NAMALWA (cell line): Measurements from ENCODE around the gene UNCX.

Experiments
- DNase-seq: peaks from one replicate; pipeline ENCODE4 v3.0.0-alpha.2; 2015; ENCODE audit warnings: low spot score

Gene UNCX

DNA sequence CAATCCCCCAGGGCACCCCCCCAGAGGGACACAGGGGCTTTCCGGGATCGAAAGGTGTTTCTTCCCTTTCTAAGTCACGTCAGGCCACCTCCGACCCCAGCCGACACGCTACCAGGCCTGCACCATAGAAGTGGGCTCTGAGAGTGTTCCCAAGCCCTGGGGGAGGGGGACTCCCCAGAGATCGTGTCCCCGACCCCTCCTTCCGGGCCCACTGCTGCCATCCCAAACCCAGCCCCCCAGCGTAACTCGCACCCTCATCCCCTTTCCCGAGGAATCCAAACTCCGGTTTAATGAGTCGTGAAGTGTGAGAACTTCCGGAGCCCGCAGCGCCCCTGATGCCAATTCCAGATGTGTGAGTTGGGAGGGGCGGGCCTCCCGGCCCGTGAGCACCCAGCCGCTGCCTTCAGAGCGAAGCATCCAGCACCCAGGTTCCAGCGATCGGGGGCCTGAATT is 11.3 kb downstream of the UNCX start:
- no peak for DNase-seq

DNA sequence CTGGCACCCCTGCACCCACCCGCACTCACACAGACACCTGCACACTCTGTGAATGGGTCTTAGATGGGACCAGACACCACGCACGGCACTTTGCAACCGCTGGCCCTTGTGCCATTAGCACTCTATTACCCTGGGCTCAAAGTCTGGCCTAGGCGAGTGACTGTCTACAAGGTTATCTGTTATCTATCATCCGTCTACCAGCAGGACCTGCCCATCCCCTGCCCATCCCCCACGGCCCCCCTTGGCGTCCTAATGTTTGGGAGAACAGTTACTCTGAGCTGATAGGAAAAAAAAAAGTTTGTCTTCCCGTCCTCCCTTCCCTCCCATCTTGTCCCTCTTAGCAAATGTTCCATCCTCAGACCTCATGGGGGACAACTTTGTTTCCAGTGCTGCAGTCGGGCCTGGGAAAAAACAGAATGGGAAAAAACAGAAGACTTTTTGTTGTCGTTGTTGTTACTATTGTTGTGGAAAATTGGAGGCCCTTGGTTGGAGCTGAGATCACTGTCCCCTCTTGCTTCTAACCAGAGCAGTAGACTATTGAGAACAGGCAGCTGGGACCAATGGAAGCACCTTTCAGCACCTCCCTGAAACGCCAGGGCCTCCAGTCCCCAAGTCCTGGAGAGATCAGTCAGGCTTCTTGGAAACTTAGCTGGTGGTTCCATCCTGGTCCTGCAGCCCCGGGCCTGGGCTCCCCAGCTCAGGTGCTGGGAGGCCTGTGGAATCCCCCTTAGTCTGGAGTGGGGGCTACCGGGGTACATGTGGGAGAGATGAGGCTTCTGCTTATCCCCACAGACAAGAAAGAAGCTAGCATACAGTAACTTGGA is 12.2 kb downstream of the UNCX start:
- DNase-seq = no peak

GRCh38 chr7:1245524-1246050 is 12.9 kb downstream of the UNCX start:
- no peak for DNase-seq

DNA sequence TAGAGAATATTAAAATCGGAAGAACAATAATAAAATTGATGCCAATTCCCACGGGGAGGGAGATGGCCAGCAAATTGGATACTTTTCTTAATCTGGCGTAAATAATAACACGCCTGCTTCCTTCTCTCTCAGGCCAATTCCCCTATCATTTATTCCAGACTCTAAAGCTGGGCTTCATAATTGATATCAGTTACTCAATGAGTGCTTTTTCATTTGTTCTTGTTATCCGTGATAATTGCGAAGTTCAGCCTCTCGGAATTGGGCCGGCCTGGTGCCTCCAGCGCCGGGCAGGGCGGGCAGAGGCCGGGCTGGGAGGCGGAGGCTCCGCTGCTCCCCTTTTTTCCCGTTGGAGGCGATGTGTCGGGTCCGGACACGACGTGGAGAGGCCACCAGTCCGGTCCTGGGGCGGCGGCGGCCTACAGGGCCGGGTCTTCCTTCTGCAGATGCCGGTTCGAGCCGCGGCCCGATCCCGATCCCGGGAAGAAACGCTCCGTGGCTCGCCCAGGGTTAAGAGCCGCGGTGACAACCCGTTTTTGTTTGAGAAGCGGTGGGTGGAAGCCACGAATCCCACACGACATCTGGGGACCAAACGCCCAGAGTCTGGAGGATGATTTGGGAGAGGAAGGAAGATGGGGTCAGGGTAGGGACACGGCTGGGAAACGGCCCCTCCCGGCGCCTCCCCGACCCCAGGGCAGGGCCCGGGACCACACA is 13.6 kb downstream of the UNCX start:
- DNase-seq = no peak

DNA sequence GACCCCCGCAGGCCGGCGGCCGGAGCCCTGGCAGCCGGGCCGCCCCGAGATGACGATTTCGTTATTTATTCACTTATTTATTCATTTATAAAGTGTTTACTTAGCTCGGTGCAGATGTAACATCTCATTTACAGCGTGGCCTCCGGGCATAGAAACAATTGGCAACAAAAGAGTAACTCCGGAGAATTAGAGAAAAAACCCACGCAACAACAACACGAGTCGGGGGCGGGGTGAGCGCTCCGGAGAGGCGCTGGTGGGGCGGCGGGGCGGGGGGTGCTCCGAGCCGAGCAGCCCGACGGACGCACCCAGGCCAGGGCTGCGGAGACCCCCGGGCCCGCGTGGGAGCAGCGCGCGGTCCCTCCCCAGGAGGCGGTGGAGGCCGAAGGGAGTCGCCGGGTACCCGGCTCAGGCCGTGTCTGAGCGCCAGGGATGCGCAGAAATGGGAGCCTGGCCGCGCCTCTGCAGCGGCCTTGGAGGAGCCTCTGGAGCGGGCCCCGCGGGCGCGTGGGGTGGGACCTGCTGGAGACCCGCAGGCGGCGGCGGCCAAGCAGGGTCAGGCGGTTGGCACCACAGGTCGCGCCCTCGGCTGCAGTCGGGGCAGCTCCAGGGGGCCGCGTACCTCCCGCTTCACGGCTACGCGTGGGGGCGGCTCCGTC is 14.3 kb downstream of the UNCX start:
- no peak for DNase-seq

DNA sequence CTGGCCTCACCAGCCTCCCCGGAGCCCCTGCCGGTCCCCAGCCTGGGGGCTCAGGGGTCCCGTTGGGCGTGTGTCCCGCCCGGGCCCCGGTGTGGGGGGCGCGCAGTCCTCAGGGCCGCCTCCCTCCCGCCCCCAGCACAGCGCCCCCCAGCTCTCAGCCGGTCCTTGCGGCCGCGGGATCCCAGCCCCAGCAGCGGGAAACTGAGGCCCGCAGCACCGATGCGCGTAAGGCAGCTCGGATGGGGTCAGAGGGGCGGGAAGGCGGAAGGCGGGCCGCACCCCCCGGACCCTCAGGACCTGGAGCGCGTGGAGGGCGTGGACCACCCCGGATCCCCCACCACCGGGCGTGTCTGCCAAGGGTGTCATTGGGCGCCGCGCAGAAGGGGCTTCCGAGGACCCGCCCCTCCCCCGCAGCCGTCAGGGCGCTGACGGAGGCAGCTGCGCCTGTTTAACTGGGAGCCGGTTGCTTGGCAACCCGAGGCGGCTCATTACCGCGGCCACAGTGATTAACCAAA is 14.9 kb downstream of the UNCX start:
- no peak for DNase-seq

- DNase-seq = no peak
These were observed 15.7 kb downstream of the UNCX start for GRCh38 chr7:1248143-1248915.

- DNase-seq = no peak
These were observed 16.4 kb downstream of the UNCX start for GRCh38 chr7:1248916-1249581.

GRCh38 chr7:1249731-1250130 is 17.1 kb downstream of the UNCX start:
- DNase-seq = no peak

GRCh38 chr7:1250901-1251300 is 18.2 kb downstream of the UNCX start:
- no peak for DNase-seq

DNA sequence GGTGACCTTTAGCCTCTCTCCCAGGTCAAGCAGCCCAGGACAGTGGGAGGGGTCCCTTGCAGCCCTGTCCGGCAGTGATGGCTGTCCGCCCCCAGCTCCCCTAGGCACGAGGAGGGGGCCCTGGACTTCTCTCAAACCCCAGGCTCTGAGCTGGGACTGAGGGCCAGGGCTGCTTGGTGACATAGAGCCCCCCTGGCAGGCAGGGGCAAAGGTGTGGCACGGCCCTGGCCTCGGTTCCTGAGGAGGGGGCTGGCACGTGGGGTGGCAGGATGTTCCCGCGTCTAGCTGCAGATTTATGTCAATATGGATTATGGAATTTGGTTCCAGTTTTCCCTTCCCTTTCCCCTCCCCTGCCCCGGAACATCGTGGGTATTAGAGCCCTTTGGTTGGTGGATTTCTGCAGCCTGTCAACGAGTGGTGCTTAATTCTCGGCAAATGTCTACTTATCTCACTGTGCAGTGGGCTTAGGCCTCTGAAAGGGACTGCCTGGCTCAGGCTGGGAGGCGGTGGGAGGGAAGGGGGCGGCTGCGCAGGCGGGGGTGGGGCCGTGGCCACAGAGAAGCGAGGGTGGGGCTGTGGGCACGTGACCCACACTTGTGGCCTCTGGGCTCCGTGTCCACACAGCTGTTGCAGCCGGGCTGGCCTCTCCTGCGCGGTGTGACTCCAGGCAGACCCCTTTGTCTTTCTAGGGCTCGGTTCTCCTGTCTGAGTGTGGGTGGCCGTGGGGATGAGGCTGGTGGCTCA is 19.3 kb downstream of the UNCX start:
- DNase-seq = no peak

DNA sequence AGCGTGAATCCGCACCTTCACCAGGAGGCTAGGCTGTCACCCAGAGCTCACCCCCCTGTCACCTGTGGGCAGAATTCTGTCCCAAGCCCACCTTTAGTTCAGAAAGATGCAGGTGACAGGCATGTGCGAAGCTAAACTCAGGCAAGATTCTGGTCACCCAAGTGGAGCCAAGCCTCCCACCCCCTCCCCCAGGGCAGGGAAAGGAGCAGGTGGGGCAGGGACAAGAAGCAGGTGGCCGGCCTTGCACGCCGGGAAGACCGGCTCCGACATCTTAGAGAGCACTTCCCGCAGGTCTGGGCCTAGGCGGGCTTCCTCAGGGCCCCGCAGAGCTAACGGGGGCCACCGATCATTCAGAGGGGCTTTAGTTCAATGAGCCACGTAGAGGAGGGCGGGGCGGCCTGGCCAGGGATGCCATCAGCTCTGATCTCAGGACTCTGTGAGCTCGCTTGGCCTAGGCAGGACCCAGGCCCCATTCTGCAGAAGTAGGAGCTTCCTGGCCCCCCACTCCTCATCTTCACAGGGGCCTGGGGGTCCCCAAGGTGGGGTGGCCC is 19.9 kb downstream of the UNCX start:
- DNase-seq = no peak

DNA sequence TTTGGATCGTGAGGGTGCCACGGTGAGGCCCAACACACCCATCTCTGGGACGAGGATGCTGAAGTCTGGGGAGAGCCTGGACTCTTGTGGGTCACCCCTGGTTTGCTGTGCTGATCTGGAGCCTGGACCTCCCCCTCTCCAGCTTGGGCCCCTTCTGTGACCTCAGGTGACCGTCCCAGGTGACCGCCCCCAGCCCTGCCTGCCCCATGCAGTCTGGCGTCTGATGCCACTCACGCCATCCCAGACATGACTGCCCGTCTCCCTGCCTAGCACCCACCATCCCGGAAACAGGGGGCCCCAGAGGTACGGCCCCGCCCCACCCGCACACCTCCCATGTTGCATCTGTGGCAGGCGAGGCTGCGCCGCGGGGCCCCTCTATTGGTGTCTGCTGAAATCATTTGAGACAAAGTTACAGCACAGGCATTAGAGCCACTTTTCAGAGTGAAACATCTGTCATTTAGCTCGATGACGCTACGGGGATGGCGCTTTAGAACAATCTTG is 21.1 kb downstream of the UNCX start:
- no peak for DNase-seq

GRCh38 chr7:1254281-1255079 is 21.8 kb downstream of the UNCX start:
- DNase-seq = no peak

DNA sequence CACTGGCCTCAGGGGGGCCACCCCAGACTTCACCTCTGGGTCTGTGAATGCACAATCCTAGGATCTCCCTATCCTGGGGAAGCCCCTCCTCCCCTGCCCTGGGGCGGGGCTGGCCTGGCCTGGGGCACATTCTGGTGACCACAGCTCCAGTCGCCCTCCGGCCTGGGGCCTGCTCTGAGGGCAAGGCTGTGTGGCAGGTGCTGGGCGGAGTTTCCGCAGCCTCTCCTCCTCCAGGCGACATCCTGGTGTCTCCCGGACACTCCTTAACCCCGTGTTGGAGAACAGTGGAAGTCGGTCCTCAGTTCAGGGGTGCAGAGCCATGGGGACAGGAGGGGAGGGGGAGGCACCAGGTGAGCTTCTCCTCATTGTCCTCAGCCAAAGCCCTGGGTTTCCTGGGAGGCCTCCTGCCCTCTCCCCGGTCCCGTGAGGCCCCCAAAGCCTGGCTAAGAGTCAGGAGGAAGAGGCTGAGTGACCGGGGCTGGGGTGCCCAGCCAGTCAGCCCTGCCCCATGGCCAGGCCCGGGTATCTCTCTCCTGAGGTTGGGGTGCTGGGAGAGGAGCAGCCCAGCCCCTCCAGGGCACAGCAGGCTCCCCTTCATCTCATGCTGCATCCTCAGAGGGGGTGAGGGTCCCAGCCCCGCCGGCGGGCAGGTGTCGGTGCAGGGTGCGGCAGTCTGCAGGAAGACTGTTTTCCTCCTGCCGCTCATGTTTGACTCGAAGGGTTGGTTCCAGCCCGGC is 22.6 kb downstream of the UNCX start:
- no peak for DNase-seq

- no peak for DNase-seq
These were observed 23.2 kb downstream of the UNCX start for GRCh38 chr7:1255817-1256340.

DNA sequence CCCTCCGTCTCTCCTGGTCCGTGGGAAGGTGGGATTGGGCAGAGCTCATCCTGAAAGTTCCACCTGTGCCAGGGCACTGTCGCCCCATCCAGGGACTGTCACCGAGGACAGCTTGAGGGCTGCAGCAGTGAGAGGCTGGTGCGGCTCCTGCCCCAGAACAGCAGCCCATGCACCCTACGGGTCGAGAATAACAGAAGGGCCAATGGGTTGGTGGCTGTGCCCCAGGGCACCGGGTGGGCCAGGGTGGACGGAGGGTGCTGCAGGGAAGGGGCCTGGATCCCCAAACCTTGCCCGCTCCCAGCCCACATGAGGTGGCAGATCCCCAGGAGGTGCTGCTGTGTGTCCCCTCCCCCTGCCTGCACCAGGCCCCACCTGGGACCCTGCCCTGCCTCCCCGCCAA is 23.9 kb downstream of the UNCX start:
- DNase-seq = no peak

DNA sequence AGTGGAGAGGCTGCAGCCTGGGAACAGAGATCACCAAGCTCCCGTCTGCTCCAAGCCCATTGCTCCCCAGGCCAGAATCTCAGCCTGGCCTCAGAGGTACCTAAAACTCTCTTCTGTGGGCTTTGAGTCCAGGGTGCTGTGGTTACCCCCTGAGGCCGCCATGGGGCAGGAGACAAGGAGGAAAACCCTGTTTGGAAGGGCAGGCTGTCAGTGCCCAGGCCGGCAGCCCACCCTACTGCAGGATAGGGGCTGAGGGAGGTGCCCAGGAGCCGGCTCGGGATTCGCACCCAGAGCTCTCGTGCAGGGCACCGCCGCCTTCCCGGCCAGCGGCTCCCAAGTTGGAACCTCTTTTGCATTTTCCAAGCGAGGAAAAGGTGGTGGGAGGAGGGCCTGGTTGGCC is 24.5 kb downstream of the UNCX start:
- DNase-seq = no peak
